Measurements from ENCODE around the gene DISC1.
"Not testable (repeated sequence)": the region's sequence is repeated elsewhere in the genome, so short reads cannot be mapped to it uniquely, and the experiment has no call there.

Gene DISC1

GRCh38 chr1:231705806-231706760, 79.5 kb downstream of the DISC1 start:
- no peak for DNase-seq

GRCh38 chr1:231706934-231707333, 80.3 kb downstream of the DISC1 start:
- no peak for DNase-seq

- DNase-seq = no peak
These were observed 80.8 kb downstream of the DISC1 start for GRCh38 chr1:231707407-231707806.

- DNase-seq = no peak
These were observed 81.8 kb downstream of the DISC1 start for GRCh38 chr1:231708394-231708793.

- DNase-seq = no peak
These were observed 87.8 kb downstream of the DISC1 start for GRCh38 chr1:231714440-231714839.

GRCh38 chr1:231715816-231716722, 89.5 kb downstream of the DISC1 start:
- DNase-seq = no peak

GRCh38 chr1:231716879-231717278, 90.3 kb downstream of the DISC1 start:
- no peak for DNase-seq

- no peak for DNase-seq
These were observed 93.0 kb downstream of the DISC1 start for GRCh38 chr1:231719485-231720183.

GRCh38 chr1:231720652-231721325, 94.2 kb downstream of the DISC1 start:
- DNase-seq = no peak

GRCh38 chr1:231721436-231721835, 94.8 kb downstream of the DISC1 start:
- no peak for DNase-seq

- no peak for DNase-seq
These were observed 95.8 kb downstream of the DISC1 start for GRCh38 chr1:231722356-231722755.

- DNase-seq = no peak
These were observed 96.6 kb downstream of the DISC1 start for GRCh38 chr1:231723146-231723545.

- no peak for DNase-seq
These were observed 97.5 kb downstream of the DISC1 start for GRCh38 chr1:231724041-231724440.

- DNase-seq = no peak
These were observed 98.5 kb downstream of the DISC1 start for GRCh38 chr1:231724876-231725647.

GRCh38 chr1:231727171-231727570, 100.6 kb downstream of the DISC1 start:
- DNase-seq = no peak

- DNase-seq = not testable (repeated sequence)
These were observed 102.4 kb downstream of the DISC1 start for GRCh38 chr1:231728987-231729386.

GRCh38 chr1:231729544-231729943, 103.0 kb downstream of the DISC1 start:
- DNase-seq = no peak

GRCh38 chr1:231731268-231731667, 104.7 kb downstream of the DISC1 start:
- no peak for DNase-seq

- DNase-seq = no peak
These were observed 106.5 kb downstream of the DISC1 start for GRCh38 chr1:231733063-231733462.

GRCh38 chr1:231733672-231734071, 107.1 kb downstream of the DISC1 start:
- no peak for DNase-seq

GRCh38 chr1:231734417-231734816, 107.8 kb downstream of the DISC1 start:
- DNase-seq = no peak

- DNase-seq = no peak
These were observed 108.8 kb downstream of the DISC1 start for GRCh38 chr1:231735411-231735810.

Measured in activated CD8-positive, alpha-beta memory T cell treated with anti-CD3 and anti-CD28 coated beads for 24 hours (primary cell).